HG03521 (cell line): ENCODE results near the gene RGR.
"Not testable (repeated sequence)": the region's sequence is repeated elsewhere in the genome, so short reads cannot be mapped to it uniquely, and the experiment has no call there.

Experiments
- ATAC-seq: cut with Tn5 transposase; IDR thresholded peaks from one replicate; pipeline ENCODE4 v1.9.1; 2021; ENCODE audit warnings: mild to moderate bottlenecking, moderate library complexity; ENCODE audit not compliant: unreplicated experiment

Gene RGR

DNA sequence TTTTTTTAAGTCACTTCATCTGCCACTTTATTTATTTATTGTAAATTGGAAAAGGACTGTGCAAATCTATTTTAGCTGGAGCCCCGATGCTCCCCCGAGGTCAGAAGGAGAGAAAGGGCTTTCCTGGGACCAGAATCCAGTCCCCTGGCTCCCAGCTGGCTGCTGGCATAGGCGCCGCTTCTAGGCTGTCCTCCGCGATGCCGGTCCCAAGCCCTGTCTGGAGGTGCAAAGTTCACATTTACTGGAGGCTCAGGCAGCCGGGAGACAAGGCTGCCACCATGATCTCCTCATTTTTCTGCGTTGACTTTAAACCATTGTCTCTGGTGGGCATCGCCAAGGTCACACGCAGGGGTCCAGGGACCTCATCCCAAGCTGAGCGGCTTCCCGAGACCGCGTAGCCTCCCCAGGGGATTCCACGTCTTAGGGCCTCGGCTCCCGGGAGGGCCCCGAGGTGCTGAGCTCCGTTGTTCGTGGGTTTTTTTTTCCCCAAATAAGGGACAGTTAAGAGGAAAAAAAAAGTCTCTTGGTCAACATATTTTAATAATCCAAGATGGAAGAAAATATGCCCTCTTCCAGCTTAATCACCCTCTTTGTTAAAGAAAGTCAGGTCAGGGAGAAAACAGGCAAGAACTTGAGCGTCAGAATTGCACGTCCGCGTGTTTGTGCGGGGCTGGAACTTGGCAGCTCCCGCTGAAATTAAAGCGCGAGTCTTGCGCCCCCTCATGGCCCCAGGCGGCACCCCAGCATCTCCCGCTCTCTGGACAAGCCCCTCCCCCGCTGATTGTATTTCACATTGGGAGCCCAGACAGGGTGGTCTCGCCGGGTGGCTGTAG is 11.9 kb downstream of the RGR start:
- ATAC-seq, result no peak

- ATAC-seq, result no peak
These were observed 12.6 kb downstream of the RGR start for GRCh38 chr10:84257343-84258020.

GRCh38 chr10:84258034-84258695 is 13.3 kb downstream of the RGR start:
- no peak for ATAC-seq

GRCh38 chr10:84261236-84261915 is 16.5 kb downstream of the RGR start:
- no peak for ATAC-seq

GRCh38 chr10:84262190-84262956 is 17.5 kb downstream of the RGR start:
- ATAC-seq, result no peak

GRCh38 chr10:84263716-84264115 is 18.9 kb downstream of the RGR start:
- no peak for ATAC-seq

- peak; percentile 95 for ATAC-seq
These were observed 19.8 kb downstream of the RGR start for GRCh38 chr10:84264611-84265141.

GRCh38 chr10:84265418-84265817 is 20.6 kb downstream of the RGR start:
- no peak for ATAC-seq

- ATAC-seq, result no peak
These were observed 22.8 kb downstream of the RGR start for GRCh38 chr10:84267503-84268126.

- ATAC-seq, result no peak
These were observed 24.3 kb downstream of the RGR start for GRCh38 chr10:84269162-84269561.

GRCh38 chr10:84269773-84270172 is 24.9 kb downstream of the RGR start:
- no peak for ATAC-seq

DNA sequence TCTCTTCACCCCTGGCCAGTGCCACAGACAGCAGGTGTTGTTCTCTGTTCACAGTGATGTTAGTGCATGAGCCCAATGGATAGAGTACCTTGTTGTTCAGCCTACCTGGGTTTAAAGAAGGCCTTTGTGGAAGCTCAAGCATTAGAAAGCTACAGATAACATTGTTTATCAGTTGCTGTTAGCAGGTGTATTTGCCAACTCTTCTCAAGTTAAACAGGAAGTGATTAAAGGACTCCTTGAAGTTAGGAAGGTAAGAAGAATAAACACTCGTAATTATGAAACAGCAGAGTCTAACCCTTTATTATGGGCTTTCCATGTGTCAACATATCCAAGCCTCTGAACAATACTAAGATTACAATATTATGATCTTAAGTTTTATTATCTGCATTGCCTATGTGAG is 25.9 kb downstream of the RGR start:
- no peak for ATAC-seq

- not testable (repeated sequence) for ATAC-seq
These were observed 35.1 kb downstream of the RGR start for GRCh38 chr10:84279876-84280475.

GRCh38 chr10:84286695-84287094 is 41.8 kb downstream of the RGR start:
- no peak for ATAC-seq

- ATAC-seq, result no peak
These were observed 43.3 kb downstream of the RGR start for GRCh38 chr10:84288151-84288550.

- no peak for ATAC-seq
These were observed 44.8 kb downstream of the RGR start for GRCh38 chr10:84289521-84290200.

- ATAC-seq, result no peak
These were observed 45.4 kb downstream of the RGR start for GRCh38 chr10:84290235-84290634.

- ATAC-seq, result no peak
These were observed 46.5 kb downstream of the RGR start for GRCh38 chr10:84291384-84291783.

DNA sequence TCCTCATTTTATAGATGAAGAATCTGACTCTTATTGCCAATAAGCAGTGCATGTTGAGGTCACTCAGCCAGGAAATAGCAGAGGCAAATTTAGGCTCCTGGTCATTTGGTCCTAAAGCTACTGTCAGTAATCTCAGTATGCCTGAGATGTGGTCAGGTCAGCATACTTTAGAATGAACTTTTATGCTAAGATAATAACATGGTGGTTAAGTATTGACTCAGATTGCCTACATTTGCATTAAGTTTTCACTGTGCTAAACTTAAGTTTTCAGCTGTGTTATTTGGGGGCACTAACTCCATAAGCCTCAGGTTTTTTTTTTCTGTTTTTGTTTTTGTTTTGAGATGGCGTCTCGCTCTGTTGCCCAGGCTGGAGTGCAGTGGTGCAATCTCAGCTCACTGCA is 47.6 kb downstream of the RGR start:
- ATAC-seq, result no peak
